ENCODE results near the gene CHN2.
"Not testable (repeated sequence)": the region's sequence is repeated elsewhere in the genome, so short reads cannot be mapped to it uniquely, and the experiment has no call there.

Gene CHN2

DNA sequence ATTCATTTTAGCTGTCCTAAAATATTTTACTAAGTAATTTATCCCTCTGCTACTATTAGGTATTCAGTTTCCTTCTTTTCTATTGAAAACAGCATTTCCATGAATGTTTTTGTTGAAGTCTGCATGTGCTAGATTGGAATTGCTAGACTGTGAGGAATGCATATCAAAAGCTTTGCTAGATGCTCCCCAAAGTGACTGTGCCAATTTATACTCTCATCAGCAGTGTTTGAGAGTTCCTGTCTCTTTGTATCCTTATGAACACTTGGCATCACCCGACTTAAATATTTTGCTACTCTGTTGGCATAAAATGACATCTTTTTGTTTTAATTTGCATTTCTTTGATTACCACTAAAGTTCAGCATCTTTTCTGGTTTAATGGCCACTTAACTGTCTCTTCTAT is 324.0 kb downstream of the CHN2 start:
- Histone ChIP-seq H3K4me1 (ENCODE audit: control insufficient read depth, insufficient read depth, low read length, poor library complexity, severe bottlenecking) (no peaks in the 10 kb centered on the region), H3K27ac (ENCODE audit: low read depth, low read length, severe bottlenecking) (no peak overlapping the region), H3K36me3 (ENCODE audit: control insufficient read depth, insufficient read depth, low read length) (no peaks in the 10 kb centered on the region), H3K9me3 (ENCODE audit: control insufficient read depth, low read length) (no peaks in the 10 kb centered on the region), H3K4me3 (ENCODE audit: extremely low read depth, insufficient read depth, low read length, poor library complexity, severe bottlenecking) (no peak overlapping the region)
- WGBS, 2 experiments (ENCODE audit: insufficient coverage in 2 of 2): no CpG with 5 or more reads among the region's 1 CpG

- no peaks in the 10 kb centered on the region for H3K36me3 ChIP-seq (ENCODE audit: control insufficient read depth, insufficient read depth, low read length)
- no peaks in the 10 kb centered on the region for H3K9me3 ChIP-seq (ENCODE audit: control insufficient read depth, low read length)
- 89% methylated on average over 1 of the region's 2 CpGs; no CpG with 5 or more reads in 1 of the 2 experiments for WGBS, 2 experiments (ENCODE audit: insufficient coverage in 2 of 2)
- H3K4me1 ChIP-seq (ENCODE audit: control insufficient read depth, insufficient read depth, low read length, poor library complexity, severe bottlenecking): no peaks in the 10 kb centered on the region
- H3K4me3 ChIP-seq (ENCODE audit: extremely low read depth, insufficient read depth, low read length, poor library complexity, severe bottlenecking): no peak overlapping the region
- no peak overlapping the region for H3K27ac ChIP-seq (ENCODE audit: low read depth, low read length, severe bottlenecking)
Observed at GRCh38 chr7:29523728-29524127, 329.2 kb downstream of the CHN2 start.

GRCh38 chr7:29527505-29528108 is 333.0 kb downstream of the CHN2 start:
- no peaks in the 10 kb centered on the region for H3K4me1 ChIP-seq (ENCODE audit: control insufficient read depth, insufficient read depth, low read length, poor library complexity, severe bottlenecking)
- no peak overlapping the region for H3K27ac ChIP-seq (ENCODE audit: low read depth, low read length, severe bottlenecking)
- no peak overlapping the region for H3K4me3 ChIP-seq (ENCODE audit: extremely low read depth, insufficient read depth, low read length, poor library complexity, severe bottlenecking)
- H3K9me3 ChIP-seq (ENCODE audit: control insufficient read depth, low read length): no peaks in the 10 kb centered on the region
- 86 to 89% methylated on average over 4 of the region's 4 CpGs for WGBS, 2 experiments (ENCODE audit: insufficient coverage in 2 of 2)
- no peaks in the 10 kb centered on the region for H3K36me3 ChIP-seq (ENCODE audit: control insufficient read depth, insufficient read depth, low read length)

DNA sequence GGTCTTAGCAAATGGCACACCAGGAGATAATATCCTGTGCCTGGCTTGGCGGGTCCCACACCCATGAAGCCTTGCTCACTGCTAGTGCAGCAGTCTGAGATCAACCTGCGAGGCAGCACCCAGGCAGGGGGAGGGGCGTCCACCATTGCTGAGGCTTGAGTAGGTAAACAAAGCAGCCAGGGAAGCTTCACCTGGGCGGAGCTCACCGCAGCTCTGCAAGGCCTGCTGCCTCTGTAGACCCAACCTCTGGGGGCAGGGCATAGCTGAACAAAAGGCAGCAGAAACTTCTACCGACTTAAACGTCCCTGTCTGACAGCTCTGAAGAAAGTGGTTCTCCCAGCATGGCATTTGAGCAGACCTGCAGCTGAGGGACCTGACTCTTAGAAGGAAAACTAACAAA is 334.0 kb downstream of the CHN2 start:
- H3K27ac ChIP-seq (ENCODE audit: low read depth, low read length, severe bottlenecking); H3K9me3 ChIP-seq (ENCODE audit: control insufficient read depth, low read length); H3K36me3 ChIP-seq (ENCODE audit: control insufficient read depth, insufficient read depth, low read length); H3K4me3 ChIP-seq (ENCODE audit: extremely low read depth, insufficient read depth, low read length, poor library complexity, severe bottlenecking); H3K4me1 ChIP-seq (ENCODE audit: control insufficient read depth, insufficient read depth, low read length, poor library complexity, severe bottlenecking): not testable (repeated sequence)
- 68 to 70% methylated on average over 6 to 7 of the region's 7 CpGs for WGBS, 2 experiments (ENCODE audit: insufficient coverage in 2 of 2)
